Measurements from ENCODE around the gene POU2AF3.

Gene POU2AF3

DNA sequence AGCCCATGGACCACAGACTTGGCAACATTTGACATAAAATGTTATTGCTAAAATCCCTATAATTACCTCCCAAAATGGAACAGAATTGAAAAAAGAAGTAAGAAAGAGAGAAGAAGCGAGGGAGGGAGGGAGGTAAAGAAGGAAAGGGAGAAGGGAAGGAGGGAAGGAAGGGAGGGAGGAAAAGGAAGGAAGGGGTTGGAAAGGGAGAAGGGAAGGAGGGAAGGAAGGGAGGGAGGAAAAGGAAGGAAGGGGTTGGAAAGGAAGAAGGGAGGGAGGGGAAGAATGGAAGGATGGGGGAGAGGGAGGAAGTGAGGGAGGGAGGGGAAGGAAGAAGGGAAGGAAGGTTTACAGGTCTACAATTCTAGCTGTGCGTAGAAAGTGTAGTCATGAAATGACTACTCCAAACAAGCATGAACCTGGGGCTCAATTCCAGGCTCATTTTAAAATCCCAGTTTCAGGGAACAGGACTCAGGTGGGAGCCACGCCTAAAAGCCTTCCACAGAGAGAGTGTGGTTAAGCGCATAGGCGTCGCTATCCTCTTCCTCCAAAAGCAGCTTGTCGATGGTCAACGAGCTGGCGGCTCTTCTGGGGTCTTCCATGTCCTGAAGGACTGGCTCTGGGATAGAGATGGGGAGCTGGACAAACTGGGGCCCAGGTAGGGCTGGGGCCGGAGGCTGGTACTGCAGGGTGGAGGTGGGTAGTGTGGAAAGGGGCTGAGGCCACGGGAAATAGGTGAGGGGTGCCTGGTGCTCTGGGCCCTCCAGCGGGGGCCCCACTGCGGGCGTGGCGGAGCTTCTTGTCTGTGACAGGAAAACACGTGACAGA, 55.6 kb downstream of the POU2AF3 start:
- TF ChIP-seq, protein P1, sequence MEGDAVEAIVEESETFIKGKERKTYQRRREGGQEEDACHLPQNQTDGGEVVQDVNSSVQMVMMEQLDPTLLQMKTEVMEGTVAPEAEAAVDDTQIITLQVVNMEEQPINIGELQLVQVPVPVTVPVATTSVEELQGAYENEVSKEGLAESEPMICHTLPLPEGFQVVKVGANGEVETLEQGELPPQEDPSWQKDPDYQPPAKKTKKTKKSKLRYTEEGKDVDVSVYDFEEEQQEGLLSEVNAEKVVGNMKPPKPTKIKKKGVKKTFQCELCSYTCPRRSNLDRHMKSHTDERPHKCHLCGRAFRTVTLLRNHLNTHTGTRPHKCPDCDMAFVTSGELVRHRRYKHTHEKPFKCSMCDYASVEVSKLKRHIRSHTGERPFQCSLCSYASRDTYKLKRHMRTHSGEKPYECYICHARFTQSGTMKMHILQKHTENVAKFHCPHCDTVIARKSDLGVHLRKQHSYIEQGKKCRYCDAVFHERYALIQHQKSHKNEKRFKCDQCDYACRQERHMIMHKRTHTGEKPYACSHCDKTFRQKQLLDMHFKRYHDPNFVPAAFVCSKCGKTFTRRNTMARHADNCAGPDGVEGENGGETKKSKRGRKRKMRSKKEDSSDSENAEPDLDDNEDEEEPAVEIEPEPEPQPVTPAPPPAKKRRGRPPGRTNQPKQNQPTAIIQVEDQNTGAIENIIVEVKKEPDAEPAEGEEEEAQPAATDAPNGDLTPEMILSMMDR (IDR thresholded peaks at IDR 0.05; ENCODE audit: borderline replicate concordance, insufficient read depth, low read depth, low read length): no peak
- no peak overlapping the region for H3K4me3 ChIP-seq (ENCODE audit: low read depth, low read length)

DNA sequence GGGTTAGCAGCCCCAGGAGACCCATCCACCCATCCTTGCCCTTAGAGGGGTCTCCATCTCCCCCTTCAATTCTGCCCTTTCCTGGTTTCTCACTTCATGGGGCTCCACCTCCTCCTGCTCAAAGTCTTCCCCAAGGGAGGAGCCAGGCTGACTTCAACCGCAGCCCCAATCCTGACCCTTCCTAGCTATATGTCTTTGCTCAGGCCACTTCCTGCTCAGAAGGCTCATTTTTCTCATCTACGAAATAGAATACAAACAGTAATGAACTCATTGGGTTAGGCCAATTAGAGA, 56.2 kb downstream of the POU2AF3 start:
- no peak overlapping the region for H3K4me3 ChIP-seq (ENCODE audit: low read depth, low read length)
- TF ChIP-seq, protein P1 (IDR thresholded peaks at IDR 0.05; ENCODE audit: borderline replicate concordance, insufficient read depth, low read depth, low read length): no peak

DNA sequence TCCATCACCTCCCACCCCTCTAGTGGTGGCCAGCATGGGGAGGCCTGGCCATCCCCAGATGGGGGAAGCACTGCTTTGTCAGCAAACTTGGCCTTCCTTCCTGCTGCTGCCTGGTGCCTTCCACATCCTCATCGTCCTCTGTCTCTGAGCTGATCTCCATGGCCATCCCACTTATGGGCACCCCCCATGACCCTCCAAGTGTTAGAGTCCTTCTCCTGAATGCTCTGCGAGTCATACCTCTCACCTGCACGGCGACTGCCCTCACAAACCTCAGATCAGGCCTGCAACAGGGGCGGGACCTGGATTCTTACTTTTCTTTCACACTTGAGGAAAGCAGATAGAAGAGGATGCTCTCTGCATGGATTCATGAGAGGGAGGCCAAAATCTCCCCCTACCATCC, 56.8 kb downstream of the POU2AF3 start:
- TF ChIP-seq, protein P1 (IDR thresholded peaks at IDR 0.05; ENCODE audit: borderline replicate concordance, insufficient read depth, low read depth, low read length): no peak
- no peak overlapping the region for H3K4me3 ChIP-seq (ENCODE audit: low read depth, low read length)

DNA sequence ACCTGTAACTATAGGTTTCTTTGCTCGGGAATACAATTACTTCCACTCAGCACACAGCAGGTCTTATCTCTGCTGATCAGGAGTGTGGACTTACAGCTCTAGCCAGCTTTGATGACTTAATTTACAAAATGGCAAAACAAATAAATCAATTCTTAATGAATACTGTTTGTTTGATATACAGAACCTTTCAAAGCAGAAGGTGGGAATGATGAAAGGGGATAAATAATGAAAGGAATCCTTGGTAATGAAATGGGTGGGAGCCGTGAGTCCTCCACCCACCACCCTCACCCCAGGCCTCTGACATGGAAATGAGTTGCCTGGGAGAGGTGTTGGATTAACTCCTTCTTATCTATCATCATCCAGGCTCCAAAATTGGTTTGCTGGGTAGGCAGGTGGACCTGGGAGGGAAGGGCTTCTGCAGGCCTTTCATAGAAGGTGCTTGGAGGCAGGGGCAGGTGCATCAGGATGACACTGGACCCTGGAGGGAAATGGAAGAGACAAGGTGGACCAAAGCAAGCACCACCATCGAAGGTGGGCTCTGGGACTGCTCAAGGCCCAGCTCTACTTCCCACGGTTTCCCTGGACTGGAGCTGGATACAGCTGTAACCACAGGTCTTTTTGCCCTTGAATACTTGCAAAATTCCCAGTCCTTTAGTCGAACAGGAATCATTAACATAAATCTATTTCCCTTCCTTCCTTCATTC, 57.8 kb downstream of the POU2AF3 start:
- TF ChIP-seq, protein P1 (IDR thresholded peaks at IDR 0.05; ENCODE audit: borderline replicate concordance, insufficient read depth, low read depth, low read length): no peak
- no peak overlapping the region for H3K4me3 ChIP-seq (ENCODE audit: low read depth, low read length)

DNA sequence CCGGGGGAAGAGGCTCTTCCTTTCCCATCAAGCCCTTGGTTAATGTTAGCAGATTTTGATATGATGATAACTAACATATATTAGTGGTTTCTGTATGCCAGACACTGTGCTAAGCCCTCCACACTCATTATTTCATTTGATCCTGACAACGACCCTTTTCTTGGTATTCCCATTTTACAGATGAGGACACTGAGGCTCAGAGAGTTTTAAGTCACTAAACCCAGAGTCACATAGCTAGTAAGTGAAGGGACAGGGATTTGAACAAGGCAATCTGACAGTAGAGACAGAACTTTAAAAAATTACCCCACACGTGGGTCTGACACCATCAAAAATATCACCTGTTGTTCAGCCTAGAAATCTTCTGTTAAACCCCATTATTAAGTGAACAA, 58.3 kb downstream of the POU2AF3 start:
- H3K4me3 ChIP-seq (ENCODE audit: low read depth, low read length): no peak overlapping the region
- TF ChIP-seq, protein P1 (IDR thresholded peaks at IDR 0.05; ENCODE audit: borderline replicate concordance, insufficient read depth, low read depth, low read length): no peak

DNA sequence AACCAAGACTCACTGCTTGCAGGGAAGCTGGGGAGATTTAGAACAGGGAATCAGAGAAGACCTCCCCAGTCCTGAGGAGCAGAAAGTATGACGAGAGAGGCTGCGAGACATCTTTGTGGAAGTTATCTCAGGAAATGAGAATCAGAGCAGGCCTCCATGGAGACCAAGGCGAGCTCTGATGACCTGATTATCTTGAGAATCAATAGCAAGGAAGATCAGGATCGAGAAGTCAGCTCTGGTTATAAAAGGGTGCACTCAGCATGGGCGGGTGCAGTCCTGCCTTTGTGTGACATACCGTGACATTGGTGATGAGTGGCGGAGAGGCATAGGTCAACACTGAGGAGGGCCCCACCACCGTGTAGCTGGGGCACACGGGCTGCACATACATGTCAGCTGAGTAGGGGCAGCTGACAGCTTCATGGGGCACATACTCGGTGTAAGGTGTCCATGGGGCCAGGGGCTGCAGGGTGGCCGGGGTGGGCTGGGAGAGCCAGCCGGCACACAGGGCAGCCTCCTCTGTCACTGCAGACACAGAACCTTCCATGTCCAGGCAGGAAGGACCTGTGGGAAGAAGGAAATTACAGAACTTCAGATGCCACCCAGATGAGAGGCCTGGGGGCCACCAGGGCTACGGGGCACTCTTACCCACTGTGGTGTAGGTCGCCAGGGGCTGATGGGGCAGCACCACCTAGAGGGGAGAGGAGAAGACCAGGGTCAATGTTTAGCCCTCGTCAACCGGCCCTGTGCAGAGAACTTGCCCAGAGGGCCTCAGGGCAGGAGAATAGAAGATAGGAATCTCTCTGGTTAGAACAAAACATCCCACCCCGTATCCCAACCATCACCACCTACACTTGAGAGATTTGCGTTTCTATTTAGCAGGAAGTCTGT, 59.0 kb downstream of the POU2AF3 start:
- TF ChIP-seq, protein P1 (IDR thresholded peaks at IDR 0.05; ENCODE audit: borderline replicate concordance, insufficient read depth, low read depth, low read length): no peak
- H3K4me3 ChIP-seq (ENCODE audit: low read depth, low read length): no peak overlapping the region

Data from GM12875 (cell line).